GM12878 (cell line): ENCODE measurements around the gene HPSE2.

ENCODE experiments used
- ASH2L ChIP-seq: fragments of 300-600, 200-600 bp; sonication (generic); IDR thresholded peaks from 2 replicates; pipeline ENCODE4 v1.6.1; 2017; ENCODE audit warnings: low read depth, mild to moderate bottlenecking, borderline replicate concordance
- ATF2 ChIP-seq: IDR thresholded peaks from 2 replicates; pipeline ENCODE4 v1.6.1; 2012; ENCODE audit warnings: low read length, inconsistent platforms
- BCL3 ChIP-seq: IDR thresholded peaks from 2 replicates; pipeline ENCODE4 v1.6.1; 2011; ENCODE audit warnings: borderline replicate concordance, low read depth, mild to moderate bottlenecking, moderate library complexity, low read length; ENCODE audit not compliant: insufficient read depth, poor library complexity, severe bottlenecking
- BHLHE40 ChIP-seq, 2 experiments: fragments of 450-650 bp in 1 of 2; IDR thresholded peaks; 2 replicates each; pipeline ENCODE4 v1.6.1; 2011 to 2017; ENCODE audit warnings: low read depth in 2 of 2, borderline replicate concordance in 1 of 2, improper control_type of control experiment in 1 of 2, low read length in 1 of 2, mild to moderate bottlenecking in 1 of 2
- CREB1 ChIP-seq: IDR thresholded peaks from 2 replicates; pipeline ENCODE4 v1.6.1; 2012; ENCODE audit warnings: low read depth, mild to moderate bottlenecking, inconsistent platforms
- CTCF ChIP-seq, 3 experiments: IDR thresholded peaks in 2 of 3; conservative IDR thresholded peaks in 1 of 3; 2 replicates each; pipeline ENCODE4 v1.5.1; 2011; ENCODE audit warnings: low read depth in 3 of 3, low read length in 3 of 3, mild to moderate bottlenecking in 3 of 3, control low read depth in 2 of 3, moderate library complexity in 2 of 3, inconsistent platforms in 1 of 3, mixed read lengths in 1 of 3; ENCODE audit not compliant: control insufficient read depth in 2 of 3, insufficient read depth in 1 of 3; ENCODE audit errors: extremely low read depth in 1 of 3
- EZH2 ChIP-seq: IDR thresholded peaks from 2 replicates; pipeline ENCODE4 v1.6.1; 2012; ENCODE audit warnings: low read depth, mild to moderate bottlenecking, control low read depth, inconsistent platforms, low read length, borderline replicate concordance; ENCODE audit not compliant: control insufficient read depth
- FOXK2 ChIP-seq: fragments of 450-650 bp; IDR thresholded peaks from 2 replicates; pipeline ENCODE4 v1.6.1; 2017; ENCODE audit warnings: mild to moderate bottlenecking, moderate library complexity
- JUND ChIP-seq: IDR thresholded peaks from 2 replicates; pipeline ENCODE4 v1.6.1; 2012; ENCODE audit warnings: low read depth, mild to moderate bottlenecking, low read length, improper control_type of control experiment, moderate library complexity
- PAX5 ChIP-seq: IDR thresholded peaks from 2 replicates; pipeline ENCODE4 v1.6.1; 2011; ENCODE audit warnings: low read depth, low read length, borderline replicate concordance
- POLR2A ChIP-seq: IDR thresholded peaks from 2 replicates; pipeline ENCODE4 v1.6.1; 2011; ENCODE audit warnings: low read depth, mild to moderate bottlenecking, low read length
- POLR2AphosphoS5 ChIP-seq: IDR thresholded peaks from 2 replicates; pipeline ENCODE4 v1.6.1; 2011; ENCODE audit warnings: mild to moderate bottlenecking, low read length, inconsistent platforms
- TF ChIP-seq, protein P1 (sequence below): IDR thresholded peaks from 2 replicates; pipeline ENCODE4 v1.6.1; 2011; ENCODE audit warnings: low read depth, mild to moderate bottlenecking, low read length, moderate library complexity, borderline replicate concordance; ENCODE audit errors: extremely low read depth
- TF ChIP-seq, protein P2 (sequence below): fragments of 450-650 bp; IDR thresholded peaks from 2 replicates; pipeline ENCODE4 v1.6.1; 2017; ENCODE audit warnings: antibody characterized with exemption, mild to moderate bottlenecking, moderate library complexity

GRCh38 chr10:98492763-98493162 lies 742.9 kb downstream of the HPSE2 start:
- TF ChIP-seq, protein P1, sequence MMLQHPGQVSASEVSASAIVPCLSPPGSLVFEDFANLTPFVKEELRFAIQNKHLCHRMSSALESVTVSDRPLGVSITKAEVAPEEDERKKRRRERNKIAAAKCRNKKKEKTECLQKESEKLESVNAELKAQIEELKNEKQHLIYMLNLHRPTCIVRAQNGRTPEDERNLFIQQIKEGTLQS: no peak
- TF ChIP-seq POLR2A (no peak), ATF2 (no peak), CTCF (IDR thresholded peaks at IDR 0.05 in 2 of 3, conservative IDR thresholded peaks at IDR 0.05 in 1 of 3; ENCODE audit: control insufficient read depth in 2 of 3, extremely low read depth in 1 of 3, insufficient read depth in 1 of 3, low read depth in 3 of 3, low read length in 3 of 3) (no peak), FOXK2 (no peak), JUND (no peak), EZH2 (no peak), PAX5 (no peak), POLR2AphosphoS5 (no peak), CREB1 (no peak), BCL3 (no peak), ASH2L (no peak), BHLHE40 (IDR thresholded peaks at IDR 0.05; ENCODE audit: borderline replicate concordance in 1 of 2, low read depth in 2 of 2, low read length in 1 of 2) (no peak)
- TF ChIP-seq, protein P2, sequence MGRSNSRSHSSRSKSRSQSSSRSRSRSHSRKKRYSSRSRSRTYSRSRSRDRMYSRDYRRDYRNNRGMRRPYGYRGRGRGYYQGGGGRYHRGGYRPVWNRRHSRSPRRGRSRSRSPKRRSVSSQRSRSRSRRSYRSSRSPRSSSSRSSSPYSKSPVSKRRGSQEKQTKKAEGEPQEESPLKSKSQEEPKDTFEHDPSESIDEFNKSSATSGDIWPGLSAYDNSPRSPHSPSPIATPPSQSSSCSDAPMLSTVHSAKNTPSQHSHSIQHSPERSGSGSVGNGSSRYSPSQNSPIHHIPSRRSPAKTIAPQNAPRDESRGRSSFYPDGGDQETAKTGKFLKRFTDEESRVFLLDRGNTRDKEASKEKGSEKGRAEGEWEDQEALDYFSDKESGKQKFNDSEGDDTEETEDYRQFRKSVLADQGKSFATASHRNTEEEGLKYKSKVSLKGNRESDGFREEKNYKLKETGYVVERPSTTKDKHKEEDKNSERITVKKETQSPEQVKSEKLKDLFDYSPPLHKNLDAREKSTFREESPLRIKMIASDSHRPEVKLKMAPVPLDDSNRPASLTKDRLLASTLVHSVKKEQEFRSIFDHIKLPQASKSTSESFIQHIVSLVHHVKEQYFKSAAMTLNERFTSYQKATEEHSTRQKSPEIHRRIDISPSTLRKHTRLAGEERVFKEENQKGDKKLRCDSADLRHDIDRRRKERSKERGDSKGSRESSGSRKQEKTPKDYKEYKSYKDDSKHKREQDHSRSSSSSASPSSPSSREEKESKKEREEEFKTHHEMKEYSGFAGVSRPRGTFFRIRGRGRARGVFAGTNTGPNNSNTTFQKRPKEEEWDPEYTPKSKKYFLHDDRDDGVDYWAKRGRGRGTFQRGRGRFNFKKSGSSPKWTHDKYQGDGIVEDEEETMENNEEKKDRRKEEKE: no peak
